ENCODE measurements around the gene ARHGEF9. TPM values are rescaled to one million over a fixed set of nuclear protein-coding genes. Genes with fewer than 3 reads are reported as not detected.

The ARHGEF9 gene
- total and polyA plus RNA-seq, 2 of the 8 experiments (the other 6 are each of a cell fraction or from before 2014, with no cell fraction given), result 28.7 to 31.8 TPM

- no peak overlapping the region for H2BK5ac ChIP-seq (ENCODE audit: low read depth, low read length)
- no peak overlapping the region for H2BK15ac ChIP-seq (ENCODE audit: low read length)
- 80 to 100% methylated on average over 1 to 4 of the region's 4 CpGs for WGBS, 2 experiments (ENCODE audit: extremely low coverage in 1 of 2, insufficient coverage in 1 of 2, insufficient read length in 1 of 2, insufficient replicate concordance in 2 of 2, low coverage in 1 of 2, low lambda C conversion rate in 2 of 2, missing lambda C conversion rate in 1 of 2)
- H3K36me3 ChIP-seq (ENCODE audit: control insufficient read depth in 2 of 4, insufficient read depth in 4 of 4, low read length in 3 of 4), result peaks cover 0 to 2% (median 0%) of the 10 kb centered on the region in 4 experiments; a peak in 2 of 8 replicates
- no peaks in the 10 kb centered on the region for H4K20me1 ChIP-seq (replicated peaks in 1 of 2; ENCODE audit: control insufficient read depth in 1 of 2, insufficient read depth in 2 of 2, low read length in 2 of 2)
- TF ChIP-seq, protein P1, sequence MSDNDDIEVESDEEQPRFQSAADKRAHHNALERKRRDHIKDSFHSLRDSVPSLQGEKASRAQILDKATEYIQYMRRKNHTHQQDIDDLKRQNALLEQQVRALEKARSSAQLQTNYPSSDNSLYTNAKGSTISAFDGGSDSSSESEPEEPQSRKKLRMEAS (IDR thresholded peaks at IDR 0.05), result no peak
- TF ChIP-seq ATF3 (IDR thresholded peaks at IDR 0.05; ENCODE audit: insufficient read depth, low read depth, low read length), result no peak
- no peak for TF ChIP-seq GABPA (IDR thresholded peaks at IDR 0.05; ENCODE audit: borderline replicate concordance, insufficient read depth, low read length)
- no peak overlapping the region for H2BK120ac ChIP-seq (replicated peaks; ENCODE audit: low read depth, low read length)
- no peaks in the 10 kb centered on the region for H3K4me1 ChIP-seq (replicated peaks in 1 of 4; ENCODE audit: control insufficient read depth in 3 of 4, insufficient read depth in 4 of 4, low read length in 3 of 4)
- CTCF ChIA-PET (ENCODE audit: partially characterized antibody), result no interaction called here
- POLR2A ChIA-PET (ENCODE audit: partially characterized antibody), result no interaction called here
- H2BK12ac ChIP-seq (ENCODE audit: low read depth, low read length), result no peak overlapping the region
- H3K14ac ChIP-seq (ENCODE audit: insufficient read length), result no peak overlapping the region
- H3K23me2 ChIP-seq (ENCODE audit: low read depth, low read length), result no peaks in the 10 kb centered on the region
- H3K23ac ChIP-seq (ENCODE audit: insufficient read length), result no peak overlapping the region
- no peak overlapping the region for H3K27ac ChIP-seq (ENCODE audit: low read depth, low read length)
- no peak overlapping the region for H4K5ac ChIP-seq (ENCODE audit: insufficient read length, low read depth, low read length)
- H2BK20ac ChIP-seq (ENCODE audit: low read length), result no peak overlapping the region
- H3K9me3 ChIP-seq (ENCODE audit: insufficient read depth in 2 of 2, low read depth in 1 of 2, low read length in 1 of 2), result no peaks in the 10 kb centered on the region
- H3K4me2 ChIP-seq (ENCODE audit: insufficient read depth in 1 of 2, low read depth in 2 of 2, low read length in 2 of 2), result no peak overlapping the region
- no peak overlapping the region for H3K18ac ChIP-seq (ENCODE audit: extremely low read depth, low read length)
- DNase-seq (ENCODE audit: low read depth in 1 of 2, low spot score in 2 of 2) (no peak), FAIRE-seq (no peak)
- H2AK5ac ChIP-seq (ENCODE audit: low read depth, low read length), result no peak overlapping the region
- no peak overlapping the region for H4K8ac ChIP-seq (ENCODE audit: extremely low read depth, insufficient read depth, low read length)
- no peak overlapping the region for H3K9ac ChIP-seq (replicated peaks in 1 of 4; ENCODE audit: extremely low read depth in 1 of 4, low read depth in 3 of 4, low read length in 3 of 4)
- H3K4me3 ChIP-seq (ENCODE audit: extremely low read depth in 1 of 4, insufficient read depth in 2 of 4, low read depth in 3 of 4, low read length in 4 of 4), result no peak overlapping the region
- H4K91ac ChIP-seq (replicated peaks; ENCODE audit: insufficient read length, low read length), result no peak overlapping the region
- H3K27me3 ChIP-seq (replicated peaks in 1 of 4; ENCODE audit: control insufficient read depth in 3 of 4, extremely low read depth in 1 of 4, insufficient read depth in 3 of 4, low read length in 3 of 4), result no peaks in the 10 kb centered on the region
- no peak overlapping the region for H3K4ac ChIP-seq (replicated peaks; ENCODE audit: insufficient read length, low read depth, low read length)
- H2AFZ ChIP-seq (ENCODE audit: low read length), result no peak overlapping the region
- H3K79me2 ChIP-seq (ENCODE audit: control insufficient read depth in 1 of 2, insufficient read depth in 2 of 2, low read length in 2 of 2), result peaks cover 0 to 12% of the 10 kb centered on the region in 2 experiments; a peak in 2 of 4 replicates
- no peak overlapping the region for H3K56ac ChIP-seq (replicated peaks; ENCODE audit: insufficient read length, low read depth, low read length)
- H3K79me1 ChIP-seq (ENCODE audit: low read depth, low read length), result no peaks in the 10 kb centered on the region
Measured at GRCh38 chrX:63765712-63766111, 19.3 kb downstream of the ARHGEF9 start.
